ENCODE measurements around the gene AP2B1.
A peak's percentile ranks its signal among the peaks of the same experiment; 100 is the strongest.
"Not testable (repeated sequence)": the region's sequence is repeated elsewhere in the genome, so short reads cannot be mapped to it uniquely, and the experiment has no call there.

AP2B1 gene

GRCh38 chr17:35745749-35746320 is 158.7 kb downstream of the AP2B1 start:
- DNase-seq = no peak

- peak in 54 of 58 donors; percentile 12 to 83 (median 46) for DNase-seq
Measured at GRCh38 chr17:35747540-35748017, 160.5 kb downstream of the AP2B1 start.

GRCh38 chr17:35748341-35748841 is 161.3 kb downstream of the AP2B1 start:
- DNase-seq = no peak

- no peak for DNase-seq
Measured at GRCh38 chr17:35748979-35749378, 161.9 kb downstream of the AP2B1 start.

- no peak for DNase-seq
Measured at GRCh38 chr17:35749560-35750412, 162.7 kb downstream of the AP2B1 start.

- no peak for DNase-seq
Measured at GRCh38 chr17:35750526-35751395, 163.6 kb downstream of the AP2B1 start.

- not testable (repeated sequence) for DNase-seq
Measured at GRCh38 chr17:35751541-35751940, 164.4 kb downstream of the AP2B1 start.

GRCh38 chr17:35752471-35752870 is 165.3 kb downstream of the AP2B1 start:
- no peak for DNase-seq

GRCh38 chr17:35752945-35753764 is 166.0 kb downstream of the AP2B1 start, which contains the start of gene GAS2L2:
Gene GAS2L2 (minus strand): TSS chr17:35753239. CDS start chr17:35752850, 389 bp downstream.
- peak in 5 of 58 donors; percentile 8 to 40 (median 13) for DNase-seq

- DNase-seq = no peak
Measured at GRCh38 chr17:35757243-35757642, 170.1 kb downstream of the AP2B1 start.

GRCh38 chr17:35760587-35760986 is 173.5 kb downstream of the AP2B1 start, which contains the start of gene C17orf50:
Gene C17orf50 (plus strand): TSS chr17:35760887. CDS start chr17:35760942, 55 bp downstream.
- no peak for DNase-seq

- no peak for DNase-seq
Measured at GRCh38 chr17:35761601-35762000, 174.5 kb downstream of the AP2B1 start.

GRCh38 chr17:35763767-35764122 is 176.6 kb downstream of the AP2B1 start:
- DNase-seq = no peak

GRCh38 chr17:35764123-35764991 is 177.2 kb downstream of the AP2B1 start:
- peak in 57 of 58 donors; percentile 42 to 90 (median 72) for DNase-seq

GRCh38 chr17:35765086-35765710 is 178.1 kb downstream of the AP2B1 start:
- DNase-seq = peak in 2 of 58 donors; percentile 9 to 17

- no peak for DNase-seq
Measured at GRCh38 chr17:35765756-35766488, 178.8 kb downstream of the AP2B1 start.

GRCh38 chr17:35766489-35766877 is 179.4 kb downstream of the AP2B1 start:
- no peak for DNase-seq

GRCh38 chr17:35766903-35767510 is 179.9 kb downstream of the AP2B1 start:
- DNase-seq = peak in 2 of 58 donors; percentile 10 to 20
